ENCODE results near the gene EIF2D.

- TF ChIP-seq CTCF (conservative IDR thresholded peaks at IDR 0.05; ENCODE audit: low read depth, low read length) (no peak), EZH2phosphoT487 (IDR thresholded peaks at IDR 0.05; ENCODE audit: borderline replicate concordance, low read length) (no peak), EZH2 (IDR thresholded peaks at IDR 0.05; ENCODE audit: low read length, unreplicated experiment) (no peak)
These were observed 36.1 kb downstream of the EIF2D start for GRCh38 chr1:206575894-206576737.

Measured in PC-3 (cell line).